Stimulated activated CD8-positive, alpha-beta memory T cell treated with anti-CD3 and anti-CD28 coated beads, Interleukin-4, amount 100 ng/mL, for 24 hours (primary cell): ENCODE data around the gene ENOX1.

Experiments
- DNase-seq: peaks from one replicate; pipeline ENCODE4 v3.0.0-alpha.2; 2020; ENCODE audit warnings: low read depth

The ENOX1 gene

GRCh38 chr13:43546251-43546650, 240.5 kb downstream of the ENOX1 start:
- DNase-seq = no peak

DNA sequence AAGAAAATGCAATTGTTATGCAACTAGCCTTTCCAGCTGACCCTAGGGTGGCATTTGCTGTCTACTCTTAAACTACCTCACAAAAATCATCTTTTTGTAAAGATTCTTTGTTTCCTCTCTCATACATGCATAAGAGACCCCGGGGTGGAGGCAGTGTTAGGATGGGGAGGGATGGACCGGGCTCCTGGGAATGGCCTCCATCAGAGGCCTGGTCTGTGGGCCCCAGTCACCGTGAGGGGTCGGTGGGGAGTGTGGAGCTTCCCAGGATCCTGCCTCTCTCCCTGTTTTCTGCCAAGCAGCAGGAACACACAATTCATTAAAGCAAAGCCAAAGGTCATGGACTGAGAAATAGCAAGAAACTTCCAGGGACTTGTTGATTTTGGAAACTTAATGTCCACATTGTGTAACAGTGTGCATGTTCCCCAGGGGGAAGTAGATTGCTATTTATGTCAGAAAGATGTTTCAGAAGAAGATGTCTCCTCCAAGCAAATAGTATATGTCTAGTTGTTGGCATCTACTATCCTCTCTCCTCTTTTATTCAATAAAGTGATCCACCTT, 241.4 kb downstream of the ENOX1 start:
- no peak for DNase-seq

GRCh38 chr13:43544631-43545030, 242.1 kb downstream of the ENOX1 start:
- DNase-seq = no peak

- no peak for DNase-seq
Observed at GRCh38 chr13:43544011-43544410, 242.8 kb downstream of the ENOX1 start.

GRCh38 chr13:43543331-43543730, 243.4 kb downstream of the ENOX1 start:
- no peak for DNase-seq

DNA sequence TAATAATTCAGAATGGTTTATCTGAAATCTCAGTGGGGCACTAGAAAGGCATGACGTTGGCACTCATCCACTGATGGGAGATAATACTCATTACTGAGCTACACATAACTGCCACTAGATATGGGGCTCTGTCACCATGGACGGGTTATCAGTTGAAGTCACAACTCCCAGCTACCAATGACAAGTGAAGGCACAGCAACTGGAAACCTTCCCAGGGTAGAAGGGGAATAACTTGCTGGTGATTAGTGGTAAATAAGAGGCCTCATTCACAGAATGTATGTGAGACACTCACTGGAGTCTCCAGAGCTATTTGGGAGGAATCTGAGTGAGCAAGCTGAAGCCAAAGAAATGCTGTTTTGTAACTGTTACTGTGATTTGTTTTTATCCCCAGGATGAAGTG, 249.6 kb downstream of the ENOX1 start:
- DNase-seq = no peak

GRCh38 chr13:43529796-43530195, 257.0 kb downstream of the ENOX1 start:
- no peak for DNase-seq

DNA sequence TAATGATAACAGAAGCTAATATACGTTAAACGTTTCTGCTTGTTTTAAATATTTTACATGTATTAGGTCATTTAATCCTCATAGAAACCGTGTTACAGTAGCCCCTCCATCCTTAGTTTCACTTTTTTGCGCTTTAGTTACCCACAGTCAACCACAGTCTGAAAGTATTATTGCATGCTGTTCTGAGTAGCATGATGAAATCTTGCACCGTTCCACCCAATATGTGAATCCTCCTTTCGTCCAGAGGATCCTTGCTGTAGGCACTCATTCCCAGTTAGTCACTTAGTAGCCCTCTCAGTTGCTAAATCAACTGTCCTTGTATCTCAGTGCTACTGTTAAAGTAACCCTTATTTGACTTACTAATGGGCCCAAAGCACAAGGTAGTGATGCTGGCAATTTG, 257.8 kb downstream of the ENOX1 start:
- DNase-seq = no peak

GRCh38 chr13:43522788-43523187, 264.0 kb downstream of the ENOX1 start:
- no peak for DNase-seq

DNA sequence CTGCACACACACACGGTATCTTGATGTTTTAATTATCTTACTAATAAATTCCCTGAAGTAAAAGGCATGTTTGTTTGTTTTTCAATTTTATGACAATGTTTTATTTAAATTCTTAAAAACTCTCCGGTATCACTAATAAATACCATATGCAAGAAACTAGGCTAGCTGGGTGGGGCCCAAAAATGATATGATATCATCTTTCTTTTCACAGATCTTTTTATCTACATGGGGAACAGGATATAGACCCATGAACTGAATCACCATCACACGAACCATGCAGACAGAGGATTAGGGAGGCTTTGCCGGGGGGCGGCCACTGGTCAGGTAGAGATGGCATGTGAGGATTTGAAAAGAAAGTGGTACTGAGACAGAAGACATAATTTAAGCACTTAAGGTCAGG, 266.4 kb downstream of the ENOX1 start:
- DNase-seq = no peak

DNA sequence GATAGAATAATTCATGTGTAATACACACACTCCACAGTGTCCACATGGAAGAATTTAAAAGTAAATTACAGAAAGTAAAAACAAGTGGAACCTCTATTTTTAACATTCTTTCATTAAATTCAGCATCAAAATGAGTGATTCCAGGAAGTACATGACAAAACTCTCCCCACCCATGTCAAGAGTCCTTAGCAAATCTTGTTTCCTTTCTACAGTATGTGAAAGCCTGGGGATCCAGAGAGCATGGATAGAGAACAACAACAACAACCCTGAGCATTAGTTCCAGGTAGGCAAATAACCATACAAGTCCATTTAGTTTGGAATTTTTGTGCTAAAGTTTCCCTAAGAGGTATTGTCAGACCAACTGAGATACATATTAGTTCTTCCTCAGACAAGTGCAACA, 267.9 kb downstream of the ENOX1 start:
- DNase-seq = no peak

DNA sequence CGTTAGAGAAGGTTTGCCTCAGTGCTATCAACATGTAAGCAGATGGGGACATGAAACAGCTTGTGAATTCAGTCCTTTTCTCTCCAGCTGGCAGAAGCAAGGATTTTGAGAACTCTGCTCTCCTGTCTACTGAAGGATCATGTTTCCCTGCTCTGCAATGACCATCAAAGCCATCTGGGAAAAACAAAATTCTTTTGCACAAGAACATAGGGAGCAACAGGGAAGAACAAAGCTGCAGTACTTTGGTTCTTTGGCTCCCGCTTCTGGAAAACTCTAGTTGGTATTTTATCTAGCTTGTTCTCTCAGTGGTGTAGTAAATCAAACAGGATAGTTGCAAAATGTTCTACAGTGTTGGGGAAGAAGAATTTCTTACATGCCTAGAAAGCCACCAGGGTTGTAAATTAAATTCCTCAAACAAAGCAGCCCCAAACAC, 270.4 kb downstream of the ENOX1 start:
- no peak for DNase-seq

GRCh38 chr13:43515531-43515930, 271.2 kb downstream of the ENOX1 start:
- DNase-seq = no peak

GRCh38 chr13:43514311-43514710, 272.5 kb downstream of the ENOX1 start:
- no peak for DNase-seq

DNA sequence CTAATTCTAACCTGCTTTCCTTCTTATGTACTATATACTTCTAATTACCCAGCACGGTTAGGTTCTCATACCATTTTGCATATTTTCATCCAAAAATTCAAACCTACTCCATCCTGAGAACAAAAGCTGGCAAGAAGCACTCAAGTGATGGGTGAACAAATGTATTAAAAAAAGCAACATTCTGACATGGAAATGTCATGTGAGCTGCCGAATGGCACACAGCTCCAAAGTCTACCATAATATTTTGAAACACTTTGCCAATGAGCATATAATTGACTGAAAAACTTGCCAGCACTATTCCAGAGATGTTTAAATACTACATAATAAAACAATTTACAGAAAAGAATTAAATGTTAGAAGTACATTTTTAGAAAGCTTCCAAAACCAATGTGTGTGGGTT, 274.6 kb downstream of the ENOX1 start:
- no peak for DNase-seq

DNA sequence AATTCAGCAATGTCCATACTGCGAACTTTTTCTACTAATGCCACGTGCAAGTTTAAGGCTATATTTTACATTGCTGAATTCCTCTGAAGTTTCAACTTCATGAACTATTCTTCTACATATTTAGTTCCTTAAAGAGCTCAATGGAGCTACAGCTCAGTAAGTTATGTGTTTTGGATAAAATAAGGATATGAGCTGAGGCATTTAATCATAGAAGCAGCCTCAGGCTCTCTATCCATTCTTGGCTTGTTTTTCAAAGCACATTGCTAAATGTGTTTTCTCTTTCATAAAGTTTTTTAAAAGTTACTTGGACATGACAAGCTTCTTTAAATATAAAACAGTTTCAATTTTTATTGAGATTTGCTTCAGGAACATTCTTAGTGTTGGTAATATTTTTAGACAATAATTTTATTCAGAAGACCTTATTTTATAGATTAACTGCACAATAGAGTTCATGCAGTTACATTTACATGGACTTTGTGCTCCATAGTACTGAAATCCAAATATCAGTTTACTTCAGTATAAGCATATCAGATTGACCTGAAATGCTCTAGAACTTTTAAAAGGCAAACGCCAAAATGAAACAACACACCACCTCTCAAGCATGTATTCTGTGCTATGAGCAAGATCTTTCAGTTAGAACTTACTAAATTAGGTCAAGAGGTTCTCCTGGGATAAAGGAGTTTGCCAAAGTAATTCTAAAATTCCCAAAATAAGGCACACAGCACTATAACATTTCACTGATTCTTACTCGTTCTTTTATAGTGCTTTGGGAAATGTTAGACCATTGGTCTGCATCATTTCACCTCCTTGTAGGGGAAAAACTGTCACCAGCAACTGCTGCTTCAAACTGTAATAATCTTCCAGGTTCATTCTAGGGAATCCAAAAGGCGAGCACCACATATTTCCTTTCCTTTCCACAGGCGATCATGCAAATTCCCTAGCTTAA, 275.5 kb downstream of the ENOX1 start:
- DNase-seq = no peak

- no peak for DNase-seq
Observed at GRCh38 chr13:43495732-43496131, 291.0 kb downstream of the ENOX1 start.

DNA sequence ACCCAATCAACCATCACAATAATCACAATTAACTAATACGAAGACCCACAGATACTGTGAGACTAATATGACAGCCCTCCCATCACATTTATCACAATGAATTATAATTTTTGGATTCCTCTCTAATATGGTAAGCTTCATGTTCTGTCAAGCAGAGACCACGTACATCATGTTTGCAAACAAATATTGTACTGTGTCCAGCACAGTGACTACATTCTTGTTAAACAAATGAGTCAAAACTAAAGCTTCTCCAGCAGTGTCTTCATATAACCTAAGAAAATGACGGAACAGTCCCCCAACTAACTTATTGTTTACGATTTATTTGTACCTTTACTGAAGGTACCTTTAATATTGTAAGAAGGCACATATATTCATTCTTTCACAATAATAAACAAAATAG, 292.6 kb downstream of the ENOX1 start:
- no peak for DNase-seq

GRCh38 chr13:43493496-43494000, 293.2 kb downstream of the ENOX1 start:
- DNase-seq = no peak

DNA sequence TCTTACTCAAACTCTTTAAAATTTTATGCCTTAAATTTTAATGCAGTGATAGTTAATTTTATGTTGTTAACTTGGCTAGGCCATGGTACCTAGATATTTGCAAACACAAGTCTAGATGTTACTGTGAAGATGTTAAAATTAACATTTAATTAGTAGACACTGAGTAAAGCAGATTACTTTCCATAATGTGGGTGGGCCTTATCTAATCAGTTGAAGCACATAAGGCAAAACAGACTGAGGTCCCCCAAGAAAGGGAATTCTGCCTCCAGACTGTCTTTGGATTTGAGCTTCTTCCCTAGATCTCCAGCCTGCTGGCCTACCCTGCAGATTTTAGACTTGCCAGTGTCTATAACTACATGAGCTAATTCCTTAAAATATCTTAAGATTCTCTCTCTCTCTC, 294.0 kb downstream of the ENOX1 start:
- no peak for DNase-seq

DNA sequence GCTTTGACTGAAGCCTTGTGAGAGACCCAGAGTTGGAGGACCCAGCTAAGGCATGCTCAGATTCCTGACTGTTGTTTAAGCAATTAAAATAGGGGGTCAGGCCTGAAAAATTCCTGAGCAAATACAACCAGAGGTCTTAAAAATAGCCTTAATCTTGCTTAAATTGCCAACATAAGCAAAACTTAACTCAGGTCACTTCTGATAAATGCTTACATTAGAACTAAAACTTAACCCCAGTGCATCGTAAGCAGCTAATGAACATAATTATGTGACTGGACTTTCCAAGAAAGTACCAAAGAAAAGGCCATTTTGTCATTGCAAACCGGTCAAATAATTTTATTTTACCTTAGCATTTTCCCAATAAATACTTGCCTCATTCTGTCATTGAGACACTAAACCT, 294.5 kb downstream of the ENOX1 start:
- DNase-seq = no peak

DNA sequence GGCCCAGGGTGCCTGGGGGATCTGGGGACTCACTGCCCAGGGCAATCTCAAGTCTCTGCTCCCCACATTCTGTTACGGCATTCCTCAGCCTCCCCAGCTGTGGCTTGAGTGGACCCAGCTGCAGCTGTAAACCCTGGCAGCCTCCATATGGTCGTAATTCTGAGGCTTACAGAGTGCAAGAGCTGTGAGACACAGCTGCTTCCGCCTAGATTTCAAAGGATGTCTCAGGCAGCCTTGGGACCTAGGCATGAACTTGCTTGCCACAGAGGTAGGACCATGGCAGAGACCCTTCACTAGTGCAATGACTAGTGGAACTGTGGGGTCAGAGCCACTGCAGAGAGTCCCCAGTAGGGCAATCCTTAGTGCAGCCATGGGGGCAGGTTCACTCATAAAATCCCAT, 297.5 kb downstream of the ENOX1 start:
- no peak for DNase-seq

DNA sequence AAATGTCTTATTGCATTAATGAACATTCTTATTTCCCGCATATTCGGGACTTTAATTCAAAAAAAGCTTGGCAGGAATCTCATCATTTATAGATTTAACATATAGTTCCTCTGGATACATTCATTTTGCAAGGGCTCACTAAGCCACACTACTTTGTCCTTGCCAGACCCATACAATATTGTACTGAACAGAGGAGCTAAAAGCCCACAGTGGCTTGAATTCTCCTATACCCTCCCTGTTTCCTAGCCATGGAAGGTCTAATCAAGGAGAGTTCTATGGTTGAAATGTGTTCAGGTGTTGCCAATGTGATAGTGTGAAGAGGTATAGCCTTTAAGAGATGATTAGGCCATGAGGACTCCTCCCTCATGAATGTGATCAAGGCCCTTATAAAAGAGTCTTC, 298.9 kb downstream of the ENOX1 start:
- DNase-seq = no peak

DNA sequence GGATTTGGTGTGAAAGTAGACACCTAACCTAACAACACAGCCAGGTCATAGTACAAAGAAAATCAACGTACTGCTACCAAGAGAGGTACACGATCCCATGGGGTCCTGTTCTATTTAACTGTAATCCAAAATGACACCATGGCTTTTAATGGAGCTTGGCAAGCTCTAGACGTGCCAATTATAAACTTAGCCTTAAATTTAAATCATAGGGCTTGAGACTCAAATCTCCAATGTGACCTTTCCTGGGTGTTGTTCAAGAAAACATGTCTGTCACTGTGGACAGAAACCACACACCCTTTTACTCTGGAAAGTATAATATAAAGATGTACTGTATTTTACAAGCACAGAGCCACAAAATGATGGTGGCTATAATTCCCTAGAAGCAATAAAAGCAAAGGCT, 299.3 kb downstream of the ENOX1 start:
- no peak for DNase-seq
